ENCODE results near the gene MGMT.

- TF ChIP-seq CTCF (conservative IDR thresholded peaks at IDR 0.05), result no peak
- TF ChIP-seq EZH2 (IDR thresholded peaks at IDR 0.05; ENCODE audit: low read depth), result no peak
Measured at GRCh38 chr10:129800796-129801340, 333.8 kb downstream of the MGMT start.

All from PC-9 (cell line).